Stimulated activated CD4-positive, alpha-beta T cell treated with anti-CD3 and anti-CD28 coated beads, Interleukin-2, amount 100 ng/mL, for 24 hours (primary cell): ENCODE measurements around the gene ANKMY1.
"Not testable (repeated sequence)": the region's sequence is repeated elsewhere in the genome, so short reads cannot be mapped to it uniquely, and the experiment has no call there.

Experiments
- DNase-seq, 2 donors: peaks; one replicate each; pipeline ENCODE4 v3.0.0-alpha.2; 2020

The ANKMY1 gene

GRCh38 chr2:240553956-240554480 is 3.8 kb downstream of the ANKMY1 start:
- no peak for DNase-seq

- no peak for DNase-seq
Measured at GRCh38 chr2:240551811-240552210, 6.0 kb downstream of the ANKMY1 start.

GRCh38 chr2:240551288-240551687 is 6.5 kb downstream of the ANKMY1 start:
- no peak for DNase-seq

- no peak for DNase-seq
Measured at GRCh38 chr2:240539906-240540305, 17.9 kb downstream of the ANKMY1 start.

- DNase-seq: not testable (repeated sequence)
Measured at GRCh38 chr2:240539101-240539500, 18.7 kb downstream of the ANKMY1 start.

GRCh38 chr2:240538031-240538780 is 19.6 kb downstream of the ANKMY1 start:
- DNase-seq: no peak

GRCh38 chr2:240532031-240532775 is 25.6 kb downstream of the ANKMY1 start:
- DNase-seq: no peak

GRCh38 chr2:240531038-240531437 is 26.8 kb downstream of the ANKMY1 start:
- DNase-seq: no peak

GRCh38 chr2:240530181-240530580 is 27.6 kb downstream of the ANKMY1 start:
- DNase-seq: peak in 1 of 2 donors; percentile 5

- no peak for DNase-seq
Measured at GRCh38 chr2:240529344-240529999, 28.3 kb downstream of the ANKMY1 start.

- DNase-seq: no peak
Measured at GRCh38 chr2:240528406-240529040, 29.3 kb downstream of the ANKMY1 start.

- DNase-seq: no peak
Measured at GRCh38 chr2:240527153-240527750, 30.5 kb downstream of the ANKMY1 start.

- DNase-seq: no peak
Measured at GRCh38 chr2:240526521-240526920, 31.3 kb downstream of the ANKMY1 start.

GRCh38 chr2:240525802-240526201 is 32.0 kb downstream of the ANKMY1 start:
- DNase-seq: no peak

- peak in 1 of 2 donors; percentile 3 for DNase-seq
Measured at GRCh38 chr2:240524963-240525718, 32.6 kb downstream of the ANKMY1 start.

- peak in 1 of 2 donors; percentile 14 for DNase-seq
Measured at GRCh38 chr2:240523451-240524281, 34.1 kb downstream of the ANKMY1 start.

GRCh38 chr2:240522406-240522805 is 35.4 kb downstream of the ANKMY1 start:
- peak in 1 of 2 donors; percentile 8 for DNase-seq

- peak in 1 of 2 donors; percentile 13 for DNase-seq
Measured at GRCh38 chr2:240521885-240522284, 35.9 kb downstream of the ANKMY1 start.

GRCh38 chr2:240520974-240521350 is 36.8 kb downstream of the ANKMY1 start:
- DNase-seq: peak in 1 of 2 donors; percentile 11

- peak in 1 of 2 donors; percentile 8 for DNase-seq
Measured at GRCh38 chr2:240520130-240520973, 37.4 kb downstream of the ANKMY1 start.
